Neuronal stem cell (in vitro differentiated cells): Measurements from ENCODE around the gene NCL. TPM values are rescaled to one million over a fixed set of nuclear protein-coding genes. Genes with fewer than 3 reads are reported as not detected.
A peak's percentile ranks its signal among the peaks of the same experiment; 100 is the strongest.
"Not testable (repeated sequence)": the region's sequence is repeated elsewhere in the genome, so short reads cannot be mapped to it uniquely, and the experiment has no call there.

Experiments
- DNase-seq: peaks from one replicate; pipeline ENCODE4 v3.0.0-alpha.2; 2013; ENCODE audit warnings: low spot score
- H2AFZ ChIP-seq: one replicate; pipeline ENCODE4 v1.6.1; 2013; ENCODE audit warnings: mild to moderate bottlenecking, low read length, inconsistent platforms
- H2AK5ac ChIP-seq: 2 replicates; pipeline ENCODE4 v1.6.1; 2013; ENCODE audit warnings: low read depth, mild to moderate bottlenecking, inconsistent platforms, low read length, moderate library complexity, mixed read lengths
- H2BK120ac ChIP-seq: 2 replicates; pipeline ENCODE4 v1.6.1; 2013; ENCODE audit warnings: low read depth, mild to moderate bottlenecking, inconsistent platforms, low read length, moderate library complexity, mixed read lengths
- H2BK12ac ChIP-seq: one replicate; pipeline ENCODE4 v1.6.1; 2013; ENCODE audit warnings: low read length, inconsistent platforms
- H2BK15ac ChIP-seq: 2 replicates; pipeline ENCODE4 v1.6.1; 2013; ENCODE audit warnings: mild to moderate bottlenecking, low read length, inconsistent platforms, mixed read lengths
- H2BK5ac ChIP-seq: one replicate; pipeline ENCODE4 v1.6.1; 2013; ENCODE audit warnings: inconsistent platforms, mild to moderate bottlenecking, low read length, moderate library complexity
- H3K14ac ChIP-seq: one replicate; pipeline ENCODE4 v1.6.1; 2013; ENCODE audit warnings: low read length, inconsistent platforms
- H3K18ac ChIP-seq: 2 replicates; pipeline ENCODE4 v1.6.1; 2013; ENCODE audit warnings: low read length, inconsistent platforms
- H3K23ac ChIP-seq: 2 replicates; pipeline ENCODE4 v1.6.1; 2013; ENCODE audit warnings: low read depth, mild to moderate bottlenecking, mixed read lengths, low read length, inconsistent platforms; ENCODE audit not compliant: poor library complexity
- H3K27ac ChIP-seq: replicated peaks from 3 replicates; pipeline ENCODE4 v1.5.1; 2013; ENCODE audit warnings: low read length, inconsistent platforms
- H3K27me3 ChIP-seq, 3 experiments: 2 replicates each; pipeline ENCODE4 v1.6.1; 2013; ENCODE audit warnings: low read length in 3 of 3, mild to moderate bottlenecking in 2 of 3, inconsistent platforms in 1 of 3, low read depth in 1 of 3, mixed read lengths in 1 of 3, moderate library complexity in 1 of 3; ENCODE audit not compliant: control insufficient read depth in 3 of 3, insufficient read depth in 3 of 3
- H3K36me3 ChIP-seq, 2 donors: replicated peaks in 1 of 2; 2 replicates each; pipeline ENCODE4 v1.6.1; 2013; ENCODE audit warnings: low read length in 2 of 2; ENCODE audit not compliant: control insufficient read depth in 2 of 2, insufficient read depth in 2 of 2
- H3K4ac ChIP-seq: 2 replicates; pipeline ENCODE4 v1.6.1; 2013; ENCODE audit warnings: inconsistent platforms, mild to moderate bottlenecking, low read length, moderate library complexity
- H3K4me1 ChIP-seq, 2 donors: 1 replicate in 1 of 2; 2 replicates in 1 of 2; pipeline ENCODE4 v1.6.1; 2013; ENCODE audit warnings: low read length in 2 of 2, low read depth in 1 of 2; ENCODE audit not compliant: control insufficient read depth in 2 of 2, insufficient read depth in 1 of 2
- H3K4me2 ChIP-seq: one replicate; pipeline ENCODE4 v1.6.1; 2013; ENCODE audit warnings: mild to moderate bottlenecking, low read length, inconsistent platforms; ENCODE audit not compliant: insufficient read depth, poor library complexity, severe bottlenecking
- H3K4me3 ChIP-seq, 2 donors: 2 replicates each; pipeline ENCODE4 v1.5.1; 2013; ENCODE audit warnings: low read length in 2 of 2, mild to moderate bottlenecking in 2 of 2, inconsistent platforms in 1 of 2, moderate library complexity in 1 of 2
- H3K79me1 ChIP-seq: one replicate; pipeline ENCODE4 v1.6.1; 2013; ENCODE audit warnings: low read depth, mild to moderate bottlenecking, inconsistent platforms, low read length, moderate library complexity
- H3K9ac ChIP-seq: one replicate; pipeline ENCODE4 v1.6.1; 2013; ENCODE audit warnings: mild to moderate bottlenecking, low read depth, low read length, inconsistent platforms; ENCODE audit not compliant: poor library complexity
- H3K9me3 ChIP-seq, 2 donors: replicated peaks in 1 of 2; 2 replicates each; pipeline versions ENCODE3 to v1.6.1; 2013; ENCODE audit warnings: low read length in 2 of 2, mild to moderate bottlenecking in 2 of 2, inconsistent platforms in 1 of 2, low read depth in 1 of 2, mixed read lengths in 1 of 2, moderate library complexity in 1 of 2; ENCODE audit not compliant: control insufficient read depth in 2 of 2, insufficient read depth in 1 of 2
- H4K8ac ChIP-seq: one replicate; pipeline ENCODE4 v1.6.1; 2013; ENCODE audit warnings: low read depth, mild to moderate bottlenecking, inconsistent platforms, low read length, moderate library complexity
- H4K91ac ChIP-seq: one replicate; pipeline ENCODE4 v1.6.1; 2013; ENCODE audit warnings: low read length, low read depth, mild to moderate bottlenecking, inconsistent platforms; ENCODE audit not compliant: poor library complexity
- WGBS, 2 donors: extraction: QIAGEN DNeasy Blood & Tissue Kit; methylation state at CpG; one replicate each; pipeline ENCODE4 v1.1.7; 2013; ENCODE audit warnings: missing lambda C conversion rate in 2 of 2, mixed read lengths in 1 of 2; ENCODE audit not compliant: insufficient read length in 2 of 2, insufficient replicate concordance in 1 of 2; ENCODE audit errors: extremely low coverage in 2 of 2; 5-methylcytosine and 5-hydroxymethylcytosine counted together
- small RNA-seq: library from polyadenylated mRNA; stranded (forward); fragments of <200 nt; extraction: miRNeasy Mini kit (QIAGEN cat#:217004); gene quantifications from one replicate; pipeline ENCODE3, GENCODE V24; 2013; ENCODE audit not compliant: insufficient read depth

Gene NCL

DNA sequence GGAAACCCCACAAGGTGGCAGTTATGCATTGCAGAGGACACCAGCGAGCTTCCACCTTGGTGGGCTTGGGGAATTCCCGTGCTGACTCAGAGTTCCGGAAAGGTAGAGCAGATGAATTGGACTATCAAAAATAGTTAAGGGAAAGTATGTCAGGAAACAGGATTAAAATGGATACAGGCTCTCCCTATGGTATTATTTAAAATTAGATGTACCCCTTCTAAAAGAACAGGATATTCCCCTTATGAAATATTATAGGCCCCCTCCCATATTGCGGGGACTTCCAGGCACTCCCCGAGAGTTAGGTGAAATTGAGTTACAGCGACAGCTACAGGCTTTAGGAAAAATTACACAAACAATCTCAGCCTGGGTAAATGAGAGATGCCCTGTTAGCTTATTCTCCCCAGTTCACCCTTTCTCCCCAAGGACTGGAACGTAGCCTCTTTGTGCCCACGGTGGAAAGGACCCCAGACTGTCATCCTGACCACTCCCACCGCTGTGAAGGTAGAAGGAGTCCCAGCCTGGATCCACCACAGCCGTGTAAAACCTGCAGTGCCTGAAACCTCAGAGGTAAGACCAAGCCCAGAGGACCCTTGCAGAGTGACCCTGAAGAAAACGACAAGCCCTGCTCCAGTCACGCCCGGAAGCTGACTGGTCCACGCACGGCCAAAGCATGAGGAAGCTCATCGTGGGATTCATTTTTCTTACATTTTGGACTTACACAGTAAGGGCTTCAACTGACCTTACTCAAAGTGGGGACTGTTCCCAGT is 58.5 kb downstream of the NCL start:
- not testable (repeated sequence) for H2BK15ac ChIP-seq, H3K27me3 ChIP-seq, DNase-seq, H2BK12ac ChIP-seq, H3K9ac ChIP-seq, H4K8ac ChIP-seq, H2BK5ac ChIP-seq, H3K27ac ChIP-seq, H3K4me2 ChIP-seq, H3K18ac ChIP-seq, H3K4me1 ChIP-seq, H3K79me1 ChIP-seq, H2AK5ac ChIP-seq, H2BK120ac ChIP-seq, H3K23ac ChIP-seq, H3K14ac ChIP-seq, H4K91ac ChIP-seq, H3K36me3 ChIP-seq, H3K4me3 ChIP-seq, H3K4ac ChIP-seq
- WGBS, 2 donors: no CpG with 5 or more reads among the region's 16 CpGs
- Histone ChIP-seq H2AFZ (peak overlapping the region; percentile 56), H3K9me3 (peaks cover 7 to 15% of the 10 kb centered on the region in 2 donors)

DNA sequence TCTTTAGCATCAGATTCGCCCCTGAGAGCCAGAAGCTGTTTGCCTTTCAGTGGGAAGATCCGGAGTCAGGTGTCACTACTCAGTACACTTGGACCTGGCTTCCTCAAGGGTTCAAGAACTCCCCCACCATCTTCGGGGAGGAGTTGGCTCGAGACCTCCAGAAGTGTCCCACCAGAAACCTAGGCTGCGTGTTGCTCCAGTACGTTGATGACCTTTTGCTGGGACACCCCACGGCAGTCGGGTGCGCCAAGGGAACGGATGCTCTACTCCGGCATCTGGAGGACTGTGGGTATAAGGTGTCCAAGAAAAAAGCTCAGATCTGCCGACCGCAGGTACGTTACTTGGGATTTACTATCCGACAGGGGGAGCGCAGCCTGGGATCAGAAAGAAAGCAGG is 60.1 kb downstream of the NCL start:
- peaks cover 0 to 12% (median 0%) of the 10 kb centered on the region in 3 experiments for H3K27me3 ChIP-seq
- H3K9ac ChIP-seq, H3K4ac ChIP-seq, H2BK5ac ChIP-seq, H2BK120ac ChIP-seq, H3K9me3 ChIP-seq, H4K91ac ChIP-seq, H2BK12ac ChIP-seq, H3K4me3 ChIP-seq, H3K4me2 ChIP-seq, H2AFZ ChIP-seq, H2BK15ac ChIP-seq, H3K79me1 ChIP-seq, H3K14ac ChIP-seq, H3K18ac ChIP-seq, DNase-seq, H3K36me3 ChIP-seq, H3K23ac ChIP-seq, H2AK5ac ChIP-seq, H3K4me1 ChIP-seq, H4K8ac ChIP-seq, H3K27ac ChIP-seq: not testable (repeated sequence)
- WGBS, 2 donors: no CpG with 5 or more reads among the region's 16 CpGs

Small RNA genes lying within 50 kb of the gene (small RNA-seq; reads per million reads assigned to genes)
- gene RNU2-22P (not detected), gene SNORA75 (391 reads per million, percentile 98 among the genes with 10 or more reads in this experiment), gene SNORD20 (not detected), gene SNORD82 (26,471 reads per million, percentile 100 among the genes with 10 or more reads in this experiment)
